ENCODE measurements around the gene TIGAR. TPM values are rescaled to one million over a fixed set of nuclear protein-coding genes. Genes with fewer than 3 reads are reported as not detected.

The TIGAR gene
- total and polyA plus RNA-seq, 2 of the 8 experiments (the other 6 are each of a cell fraction or from before 2014, with no cell fraction given) = 3.8 to 26.4 TPM

DNA sequence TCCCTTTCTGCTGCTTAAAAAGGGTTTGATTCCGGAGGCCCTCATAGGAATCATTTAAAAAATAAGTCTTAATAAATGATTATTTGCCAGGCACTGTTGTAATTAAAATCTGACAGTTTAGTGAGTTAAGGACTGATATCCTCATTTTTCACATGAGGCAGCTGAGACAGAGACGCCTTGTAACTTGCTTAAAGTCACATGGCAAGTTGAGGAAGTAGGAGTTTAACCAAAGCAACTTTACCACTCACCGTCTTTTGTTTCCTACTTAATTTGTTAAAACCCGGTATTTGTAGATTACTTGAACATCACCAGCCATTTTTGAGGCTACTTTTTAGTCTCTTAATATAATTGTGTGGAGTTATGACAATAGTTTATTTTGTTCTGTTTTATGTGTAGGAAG is 2.4 kb downstream of the TIGAR start (continued):
- TF ChIP-seq, protein P1, sequence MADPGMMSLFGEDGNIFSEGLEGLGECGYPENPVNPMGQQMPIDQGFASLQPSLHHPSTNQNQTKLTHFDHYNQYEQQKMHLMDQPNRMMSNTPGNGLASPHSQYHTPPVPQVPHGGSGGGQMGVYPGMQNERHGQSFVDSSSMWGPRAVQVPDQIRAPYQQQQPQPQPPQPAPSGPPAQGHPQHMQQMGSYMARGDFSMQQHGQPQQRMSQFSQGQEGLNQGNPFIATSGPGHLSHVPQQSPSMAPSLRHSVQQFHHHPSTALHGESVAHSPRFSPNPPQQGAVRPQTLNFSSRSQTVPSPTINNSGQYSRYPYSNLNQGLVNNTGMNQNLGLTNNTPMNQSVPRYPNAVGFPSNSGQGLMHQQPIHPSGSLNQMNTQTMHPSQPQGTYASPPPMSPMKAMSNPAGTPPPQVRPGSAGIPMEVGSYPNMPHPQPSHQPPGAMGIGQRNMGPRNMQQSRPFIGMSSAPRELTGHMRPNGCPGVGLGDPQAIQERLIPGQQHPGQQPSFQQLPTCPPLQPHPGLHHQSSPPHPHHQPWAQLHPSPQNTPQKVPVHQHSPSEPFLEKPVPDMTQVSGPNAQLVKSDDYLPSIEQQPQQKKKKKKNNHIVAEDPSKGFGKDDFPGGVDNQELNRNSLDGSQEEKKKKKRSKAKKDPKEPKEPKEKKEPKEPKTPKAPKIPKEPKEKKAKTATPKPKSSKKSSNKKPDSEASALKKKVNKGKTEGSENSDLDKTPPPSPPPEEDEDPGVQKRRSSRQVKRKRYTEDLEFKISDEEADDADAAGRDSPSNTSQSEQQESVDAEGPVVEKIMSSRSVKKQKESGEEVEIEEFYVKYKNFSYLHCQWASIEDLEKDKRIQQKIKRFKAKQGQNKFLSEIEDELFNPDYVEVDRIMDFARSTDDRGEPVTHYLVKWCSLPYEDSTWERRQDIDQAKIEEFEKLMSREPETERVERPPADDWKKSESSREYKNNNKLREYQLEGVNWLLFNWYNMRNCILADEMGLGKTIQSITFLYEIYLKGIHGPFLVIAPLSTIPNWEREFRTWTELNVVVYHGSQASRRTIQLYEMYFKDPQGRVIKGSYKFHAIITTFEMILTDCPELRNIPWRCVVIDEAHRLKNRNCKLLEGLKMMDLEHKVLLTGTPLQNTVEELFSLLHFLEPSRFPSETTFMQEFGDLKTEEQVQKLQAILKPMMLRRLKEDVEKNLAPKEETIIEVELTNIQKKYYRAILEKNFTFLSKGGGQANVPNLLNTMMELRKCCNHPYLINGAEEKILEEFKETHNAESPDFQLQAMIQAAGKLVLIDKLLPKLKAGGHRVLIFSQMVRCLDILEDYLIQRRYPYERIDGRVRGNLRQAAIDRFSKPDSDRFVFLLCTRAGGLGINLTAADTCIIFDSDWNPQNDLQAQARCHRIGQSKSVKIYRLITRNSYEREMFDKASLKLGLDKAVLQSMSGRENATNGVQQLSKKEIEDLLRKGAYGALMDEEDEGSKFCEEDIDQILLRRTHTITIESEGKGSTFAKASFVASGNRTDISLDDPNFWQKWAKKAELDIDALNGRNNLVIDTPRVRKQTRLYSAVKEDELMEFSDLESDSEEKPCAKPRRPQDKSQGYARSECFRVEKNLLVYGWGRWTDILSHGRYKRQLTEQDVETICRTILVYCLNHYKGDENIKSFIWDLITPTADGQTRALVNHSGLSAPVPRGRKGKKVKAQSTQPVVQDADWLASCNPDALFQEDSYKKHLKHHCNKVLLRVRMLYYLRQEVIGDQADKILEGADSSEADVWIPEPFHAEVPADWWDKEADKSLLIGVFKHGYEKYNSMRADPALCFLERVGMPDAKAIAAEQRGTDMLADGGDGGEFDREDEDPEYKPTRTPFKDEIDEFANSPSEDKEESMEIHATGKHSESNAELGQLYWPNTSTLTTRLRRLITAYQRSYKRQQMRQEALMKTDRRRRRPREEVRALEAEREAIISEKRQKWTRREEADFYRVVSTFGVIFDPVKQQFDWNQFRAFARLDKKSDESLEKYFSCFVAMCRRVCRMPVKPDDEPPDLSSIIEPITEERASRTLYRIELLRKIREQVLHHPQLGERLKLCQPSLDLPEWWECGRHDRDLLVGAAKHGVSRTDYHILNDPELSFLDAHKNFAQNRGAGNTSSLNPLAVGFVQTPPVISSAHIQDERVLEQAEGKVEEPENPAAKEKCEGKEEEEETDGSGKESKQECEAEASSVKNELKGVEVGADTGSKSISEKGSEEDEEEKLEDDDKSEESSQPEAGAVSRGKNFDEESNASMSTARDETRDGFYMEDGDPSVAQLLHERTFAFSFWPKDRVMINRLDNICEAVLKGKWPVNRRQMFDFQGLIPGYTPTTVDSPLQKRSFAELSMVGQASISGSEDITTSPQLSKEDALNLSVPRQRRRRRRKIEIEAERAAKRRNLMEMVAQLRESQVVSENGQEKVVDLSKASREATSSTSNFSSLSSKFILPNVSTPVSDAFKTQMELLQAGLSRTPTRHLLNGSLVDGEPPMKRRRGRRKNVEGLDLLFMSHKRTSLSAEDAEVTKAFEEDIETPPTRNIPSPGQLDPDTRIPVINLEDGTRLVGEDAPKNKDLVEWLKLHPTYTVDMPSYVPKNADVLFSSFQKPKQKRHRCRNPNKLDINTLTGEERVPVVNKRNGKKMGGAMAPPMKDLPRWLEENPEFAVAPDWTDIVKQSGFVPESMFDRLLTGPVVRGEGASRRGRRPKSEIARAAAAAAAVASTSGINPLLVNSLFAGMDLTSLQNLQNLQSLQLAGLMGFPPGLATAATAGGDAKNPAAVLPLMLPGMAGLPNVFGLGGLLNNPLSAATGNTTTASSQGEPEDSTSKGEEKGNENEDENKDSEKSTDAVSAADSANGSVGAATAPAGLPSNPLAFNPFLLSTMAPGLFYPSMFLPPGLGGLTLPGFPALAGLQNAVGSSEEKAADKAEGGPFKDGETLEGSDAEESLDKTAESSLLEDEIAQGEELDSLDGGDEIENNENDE (IDR thresholded peaks at IDR 0.05; ENCODE audit: insufficient replicate concordance, low read length) = no peak
- TF ChIP-seq EZH2 (IDR thresholded peaks at IDR 0.05; ENCODE audit: low read depth, low read length, severe bottlenecking) (no peak), POLR2AphosphoS5 (IDR thresholded peaks at IDR 0.05; ENCODE audit: low read depth, low read length) (no peak), YY1 (IDR thresholded peaks at IDR 0.05; ENCODE audit: low read depth, low read length) (no peak), FOSL1 (IDR thresholded peaks at IDR 0.05; ENCODE audit: insufficient read depth, low read depth, low read length) (no peak), TAF1 (IDR thresholded peaks at IDR 0.05; ENCODE audit: low read depth, low read length) (no peak), JUN (IDR thresholded peaks at IDR 0.05; ENCODE audit: low read depth, low read length) (no peak), ATF3 (IDR thresholded peaks at IDR 0.05; ENCODE audit: insufficient read depth, low read depth, low read length) (no peak), BRCA1 (IDR thresholded peaks at IDR 0.05; ENCODE audit: low read depth, low read length) (no peak)
